ENCODE measurements around the gene LRTM2.

DNA sequence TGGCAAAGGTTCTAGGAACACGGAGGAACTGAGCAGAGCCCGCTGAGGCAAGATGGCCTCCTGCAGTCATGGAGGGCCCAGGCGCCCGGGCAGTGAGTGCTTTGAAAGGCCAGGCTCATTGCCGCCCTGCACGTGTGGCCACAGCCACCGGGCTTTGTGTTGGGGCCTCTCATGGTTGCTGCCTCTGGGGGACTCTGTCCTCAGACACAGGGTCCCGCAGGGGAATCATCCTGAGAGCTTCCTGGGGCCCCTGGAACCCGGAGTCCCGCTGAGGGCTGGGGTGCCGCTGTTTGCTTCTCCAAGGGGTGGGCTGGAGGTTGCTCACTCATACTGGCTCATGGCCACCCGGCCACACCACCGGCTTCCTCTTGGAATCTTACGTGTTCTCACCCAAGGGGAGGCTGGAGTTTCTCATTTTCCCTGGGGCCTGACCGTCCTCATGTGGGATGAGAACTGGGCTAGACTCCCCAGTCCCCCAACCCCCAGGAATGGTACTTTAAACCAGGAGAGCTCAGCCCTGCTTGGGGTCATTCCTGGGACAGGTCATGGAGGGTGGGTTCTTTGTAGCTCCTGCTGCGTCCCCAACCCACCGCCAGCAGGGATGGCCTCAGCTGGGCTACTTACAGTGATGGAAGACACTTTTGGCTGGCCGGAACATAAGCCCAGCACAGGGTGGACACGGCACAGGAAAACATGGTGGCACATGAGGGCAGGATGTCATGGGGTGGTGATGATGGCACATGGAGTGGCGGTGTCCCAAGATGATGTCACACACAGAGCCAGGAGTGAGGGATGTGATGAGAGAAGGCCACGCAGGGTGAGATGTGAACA, 21.1 kb upstream of the LRTM2 start:
- TF ChIP-seq, protein P1, sequence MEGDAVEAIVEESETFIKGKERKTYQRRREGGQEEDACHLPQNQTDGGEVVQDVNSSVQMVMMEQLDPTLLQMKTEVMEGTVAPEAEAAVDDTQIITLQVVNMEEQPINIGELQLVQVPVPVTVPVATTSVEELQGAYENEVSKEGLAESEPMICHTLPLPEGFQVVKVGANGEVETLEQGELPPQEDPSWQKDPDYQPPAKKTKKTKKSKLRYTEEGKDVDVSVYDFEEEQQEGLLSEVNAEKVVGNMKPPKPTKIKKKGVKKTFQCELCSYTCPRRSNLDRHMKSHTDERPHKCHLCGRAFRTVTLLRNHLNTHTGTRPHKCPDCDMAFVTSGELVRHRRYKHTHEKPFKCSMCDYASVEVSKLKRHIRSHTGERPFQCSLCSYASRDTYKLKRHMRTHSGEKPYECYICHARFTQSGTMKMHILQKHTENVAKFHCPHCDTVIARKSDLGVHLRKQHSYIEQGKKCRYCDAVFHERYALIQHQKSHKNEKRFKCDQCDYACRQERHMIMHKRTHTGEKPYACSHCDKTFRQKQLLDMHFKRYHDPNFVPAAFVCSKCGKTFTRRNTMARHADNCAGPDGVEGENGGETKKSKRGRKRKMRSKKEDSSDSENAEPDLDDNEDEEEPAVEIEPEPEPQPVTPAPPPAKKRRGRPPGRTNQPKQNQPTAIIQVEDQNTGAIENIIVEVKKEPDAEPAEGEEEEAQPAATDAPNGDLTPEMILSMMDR (IDR thresholded peaks at IDR 0.05) = no peak
- no peak for TF ChIP-seq POLR2A (IDR thresholded peaks at IDR 0.05)
